Measurements from ENCODE around the gene ZNF121.

- TF ChIP-seq BHLHE40 (IDR thresholded peaks at IDR 0.05; ENCODE audit: borderline replicate concordance), result no peak
- TF ChIP-seq SP1 (IDR thresholded peaks at IDR 0.05), result no peak
- TF ChIP-seq ELF4 (IDR thresholded peaks at IDR 0.05), result no peak
- TF ChIP-seq ARNT (IDR thresholded peaks at IDR 0.05), result no peak
- TF ChIP-seq NFRKB (IDR thresholded peaks at IDR 0.05), result no peak
- TF ChIP-seq SUZ12 (IDR thresholded peaks at IDR 0.05), result no peak
- no peak for TF ChIP-seq HDGF (IDR thresholded peaks at IDR 0.05; ENCODE audit: borderline replicate concordance)
- no peak for TF ChIP-seq ZNF384 (IDR thresholded peaks at IDR 0.05)
- no peak for TF ChIP-seq CTBP1 (IDR thresholded peaks at IDR 0.05; ENCODE audit: borderline replicate concordance)
- TF ChIP-seq, protein P1, sequence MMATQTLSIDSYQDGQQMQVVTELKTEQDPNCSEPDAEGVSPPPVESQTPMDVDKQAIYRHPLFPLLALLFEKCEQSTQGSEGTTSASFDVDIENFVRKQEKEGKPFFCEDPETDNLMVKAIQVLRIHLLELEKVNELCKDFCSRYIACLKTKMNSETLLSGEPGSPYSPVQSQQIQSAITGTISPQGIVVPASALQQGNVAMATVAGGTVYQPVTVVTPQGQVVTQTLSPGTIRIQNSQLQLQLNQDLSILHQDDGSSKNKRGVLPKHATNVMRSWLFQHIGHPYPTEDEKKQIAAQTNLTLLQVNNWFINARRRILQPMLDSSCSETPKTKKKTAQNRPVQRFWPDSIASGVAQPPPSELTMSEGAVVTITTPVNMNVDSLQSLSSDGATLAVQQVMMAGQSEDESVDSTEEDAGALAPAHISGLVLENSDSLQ (IDR thresholded peaks at IDR 0.05), result no peak
Observed at GRCh38 chr19:9622531-9622930, 38.2 kb upstream of the ZNF121 start.
